ENCODE results near the gene BCKDK.

BCKDK gene

DNA sequence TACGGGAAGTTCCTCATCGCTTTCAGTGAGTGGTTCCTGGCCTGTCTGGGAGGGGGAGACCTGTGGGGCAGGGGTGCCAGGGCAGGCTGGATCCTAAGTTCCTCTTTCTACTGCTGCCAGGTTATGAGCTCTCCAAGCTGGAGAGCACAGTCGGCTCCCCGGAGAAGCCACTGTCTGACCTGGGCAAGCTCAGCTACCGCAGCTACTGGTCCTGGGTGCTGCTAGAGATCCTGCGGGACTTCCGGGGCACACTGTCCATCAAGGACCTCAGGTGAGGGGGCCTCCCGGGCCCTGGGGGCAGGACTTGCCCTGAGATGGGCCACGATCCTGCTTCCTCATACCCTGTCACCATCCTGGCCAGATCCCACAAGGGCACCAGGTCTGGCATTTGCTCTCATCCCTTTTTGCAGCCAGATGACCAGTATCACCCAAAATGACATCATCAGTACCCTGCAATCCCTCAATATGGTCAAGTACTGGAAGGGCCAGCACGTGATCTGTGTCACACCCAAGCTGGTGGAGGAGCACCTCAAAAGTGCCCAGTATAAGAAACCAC, 22.2 kb downstream of the BCKDK start:
- Histone ChIP-seq H3K27me3 (ENCODE audit: control insufficient read depth, insufficient read depth, low read length) (no peaks in the 10 kb centered on the region), H3K9ac (ENCODE audit: low read length) (no peak overlapping the region), H3K9me3 (ENCODE audit: control insufficient read depth, insufficient read depth, low read depth, low read length) (no peaks in the 10 kb centered on the region), H3K4me1 (ENCODE audit: control insufficient read depth, insufficient read depth, low read length) (peaks cover 31% of the 10 kb centered on the region), H3K4me3 (ENCODE audit: low read depth, low read length) (no peak overlapping the region), H3K27ac (ENCODE audit: low read depth, low read length) (0 out of 2 replicates have a peak overlapping the region, but pooled peaks have one; percentile 5), H3K36me3 (ENCODE audit: control insufficient read depth, insufficient read depth, low read length) (peaks cover 56% of the 10 kb centered on the region)

DNA sequence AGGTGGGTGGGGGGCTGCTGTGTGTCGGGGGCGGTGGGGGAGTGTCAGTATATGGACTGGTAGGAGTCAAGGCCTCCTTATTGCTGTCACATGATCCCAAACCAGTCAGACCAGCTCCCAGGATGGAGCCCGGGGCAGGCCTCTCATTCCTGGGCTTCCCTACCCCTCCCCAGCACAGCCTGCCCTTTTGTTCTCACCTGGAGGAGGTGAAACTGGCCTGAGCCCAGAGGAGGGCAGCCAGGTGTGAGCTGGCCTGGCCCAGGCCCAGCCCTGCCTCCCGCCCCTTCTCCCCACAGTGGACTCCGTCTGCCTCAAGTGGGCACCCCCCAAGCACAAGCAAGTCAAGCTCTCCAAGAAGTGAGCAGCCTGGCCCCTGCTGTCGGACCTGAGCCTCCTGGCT, 22.7 kb downstream of the BCKDK start:
- Histone ChIP-seq H3K27ac (ENCODE audit: low read depth, low read length) (peak overlapping the region; percentile 30), H3K36me3 (ENCODE audit: control insufficient read depth, insufficient read depth, low read length) (peaks cover 56% of the 10 kb centered on the region), H3K4me1 (ENCODE audit: control insufficient read depth, insufficient read depth, low read length) (peaks cover 34% of the 10 kb centered on the region), H3K4me3 (ENCODE audit: low read depth, low read length) (no peak overlapping the region), H3K9ac (ENCODE audit: low read length) (no peak overlapping the region), H3K27me3 (ENCODE audit: control insufficient read depth, insufficient read depth, low read length) (no peaks in the 10 kb centered on the region), H3K9me3 (ENCODE audit: control insufficient read depth, insufficient read depth, low read depth, low read length) (no peaks in the 10 kb centered on the region)

DNA sequence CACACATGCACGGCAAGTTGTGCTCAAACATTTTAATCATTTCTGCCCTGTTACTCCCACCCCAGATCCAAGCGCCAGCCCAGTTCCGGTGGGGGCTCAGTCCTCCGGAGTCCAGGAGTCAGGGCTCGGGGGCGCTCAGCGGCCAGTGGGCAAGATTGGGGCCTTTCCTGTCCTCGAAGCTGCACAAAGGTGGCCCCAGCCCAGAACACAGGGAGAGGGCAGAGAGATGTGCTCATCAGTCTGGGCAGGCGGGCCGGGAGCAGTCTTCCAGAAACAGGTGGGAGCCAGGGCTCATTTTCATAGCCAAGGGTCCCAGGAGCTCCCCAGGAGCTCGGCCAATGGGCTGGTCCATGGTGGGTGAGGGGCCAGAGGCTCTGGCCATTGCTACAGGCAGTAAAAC, 23.2 kb downstream of the BCKDK start:
- peaks cover 37% of the 10 kb centered on the region for H3K4me1 ChIP-seq (ENCODE audit: control insufficient read depth, insufficient read depth, low read length)
- H3K27me3 ChIP-seq (ENCODE audit: control insufficient read depth, insufficient read depth, low read length), result no peaks in the 10 kb centered on the region
- H3K9me3 ChIP-seq (ENCODE audit: control insufficient read depth, insufficient read depth, low read depth, low read length), result no peaks in the 10 kb centered on the region
- H3K4me3 ChIP-seq (ENCODE audit: low read depth, low read length), result no peak overlapping the region
- peak overlapping the region; percentile 30 for H3K27ac ChIP-seq (ENCODE audit: low read depth, low read length)
- H3K9ac ChIP-seq (ENCODE audit: low read length), result no peak overlapping the region
- peaks cover 56% of the 10 kb centered on the region for H3K36me3 ChIP-seq (ENCODE audit: control insufficient read depth, insufficient read depth, low read length)

- Histone ChIP-seq H3K4me3 (ENCODE audit: low read depth, low read length) (no peak overlapping the region), H3K36me3 (ENCODE audit: control insufficient read depth, insufficient read depth, low read length) (peaks cover 55% of the 10 kb centered on the region), H3K9ac (ENCODE audit: low read length) (no peak overlapping the region), H3K27me3 (ENCODE audit: control insufficient read depth, insufficient read depth, low read length) (no peaks in the 10 kb centered on the region), H3K9me3 (ENCODE audit: control insufficient read depth, insufficient read depth, low read depth, low read length) (no peaks in the 10 kb centered on the region), H3K4me1 (ENCODE audit: control insufficient read depth, insufficient read depth, low read length) (peaks cover 37% of the 10 kb centered on the region), H3K27ac (ENCODE audit: low read depth, low read length) (no peak overlapping the region)
These were observed 23.7 kb downstream of the BCKDK start for GRCh38 chr16:31131841-31132271.

DNA sequence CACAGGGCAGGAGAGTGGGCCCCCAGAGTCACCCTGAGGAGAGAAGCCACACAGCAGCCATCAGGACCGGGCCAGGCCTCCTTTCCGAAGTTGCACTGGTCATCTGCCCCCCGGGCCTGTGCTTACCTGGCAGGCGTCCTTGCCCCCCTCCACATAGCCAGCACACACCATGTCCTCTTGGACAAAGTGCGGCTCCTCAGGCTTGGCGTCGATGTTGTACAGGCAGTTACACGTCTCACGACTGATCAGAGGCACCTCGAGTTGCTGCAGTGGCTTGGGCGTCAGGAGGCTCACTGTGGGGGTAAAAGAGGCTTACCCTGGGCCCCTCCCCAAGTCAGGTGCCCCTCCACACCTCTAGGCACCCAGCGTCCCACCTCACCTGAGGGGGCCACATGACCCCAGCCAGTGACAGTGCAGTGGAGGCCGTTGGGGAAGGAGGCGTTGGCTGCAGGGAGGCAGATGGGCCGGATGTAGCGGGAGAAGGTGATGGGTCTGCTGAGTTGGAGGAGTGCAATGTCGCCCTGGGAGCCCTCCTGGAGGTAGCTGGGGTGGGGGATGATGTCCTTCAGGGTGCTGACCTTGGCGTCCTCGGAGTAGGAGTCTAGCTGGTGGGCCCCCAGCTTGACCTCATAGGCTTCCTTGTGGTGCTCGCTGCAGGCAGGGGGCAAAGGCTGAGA, 24.3 kb downstream of the BCKDK start:
- Histone ChIP-seq H3K9me3 (ENCODE audit: control insufficient read depth, insufficient read depth, low read depth, low read length) (no peaks in the 10 kb centered on the region), H3K36me3 (ENCODE audit: control insufficient read depth, insufficient read depth, low read length) (peaks cover 49% of the 10 kb centered on the region), H3K9ac (ENCODE audit: low read length) (no peak overlapping the region), H3K27me3 (ENCODE audit: control insufficient read depth, insufficient read depth, low read length) (no peaks in the 10 kb centered on the region), H3K27ac (ENCODE audit: low read depth, low read length) (no peak overlapping the region), H3K4me3 (ENCODE audit: low read depth, low read length) (no peak overlapping the region), H3K4me1 (ENCODE audit: control insufficient read depth, insufficient read depth, low read length) (peaks cover 37% of the 10 kb centered on the region)

- Histone ChIP-seq H3K9ac (ENCODE audit: low read length) (no peak overlapping the region), H3K27me3 (ENCODE audit: control insufficient read depth, insufficient read depth, low read length) (no peaks in the 10 kb centered on the region), H3K4me3 (ENCODE audit: low read depth, low read length) (no peak overlapping the region), H3K4me1 (ENCODE audit: control insufficient read depth, insufficient read depth, low read length) (peaks cover 37% of the 10 kb centered on the region), H3K36me3 (ENCODE audit: control insufficient read depth, insufficient read depth, low read length) (peaks cover 43% of the 10 kb centered on the region), H3K9me3 (ENCODE audit: control insufficient read depth, insufficient read depth, low read depth, low read length) (no peaks in the 10 kb centered on the region), H3K27ac (ENCODE audit: low read depth, low read length) (no peak overlapping the region)
These were observed 24.9 kb downstream of the BCKDK start for GRCh38 chr16:31133046-31133501.

- H3K9me3 ChIP-seq (ENCODE audit: control insufficient read depth, insufficient read depth, low read depth, low read length), result no peaks in the 10 kb centered on the region
- H3K27ac ChIP-seq (ENCODE audit: low read depth, low read length), result peak overlapping the region; percentile 81; the same call in 1 of the 2 replicates
- H3K4me3 ChIP-seq (ENCODE audit: low read depth, low read length), result peak overlapping the region; percentile 74
- H3K27me3 ChIP-seq (ENCODE audit: control insufficient read depth, insufficient read depth, low read length), result no peaks in the 10 kb centered on the region
- H3K4me1 ChIP-seq (ENCODE audit: control insufficient read depth, insufficient read depth, low read length), result peaks cover 48% of the 10 kb centered on the region
- peaks cover 34% of the 10 kb centered on the region for H3K36me3 ChIP-seq (ENCODE audit: control insufficient read depth, insufficient read depth, low read length)
- H3K9ac ChIP-seq (ENCODE audit: low read length), result peak overlapping the region; percentile 88
These were observed 25.9 kb downstream of the BCKDK start for GRCh38 chr16:31134091-31134571.

GRCh38 chr16:31134625-31135534, 26.7 kb downstream of the BCKDK start:
- peaks cover 52% of the 10 kb centered on the region for H3K4me1 ChIP-seq (ENCODE audit: control insufficient read depth, insufficient read depth, low read length)
- peak overlapping the region; percentile 88 for H3K9ac ChIP-seq (ENCODE audit: low read length)
- peak overlapping the region; percentile 74 for H3K4me3 ChIP-seq (ENCODE audit: low read depth, low read length)
- peak overlapping the region; percentile 81 for H3K27ac ChIP-seq (ENCODE audit: low read depth, low read length)
- no peaks in the 10 kb centered on the region for H3K27me3 ChIP-seq (ENCODE audit: control insufficient read depth, insufficient read depth, low read length)
- no peaks in the 10 kb centered on the region for H3K9me3 ChIP-seq (ENCODE audit: control insufficient read depth, insufficient read depth, low read depth, low read length)
- peaks cover 27% of the 10 kb centered on the region for H3K36me3 ChIP-seq (ENCODE audit: control insufficient read depth, insufficient read depth, low read length)

GRCh38 chr16:31135535-31136286, 27.5 kb downstream of the BCKDK start, which contains the start of gene PRSS8:
TSS of gene PRSS8 (minus strand) at chr16:31135727. CDS start at chr16:31135498, 229 bp downstream.
- peak within 1 kb of the TSS; percentile 74 for H3K4me3 ChIP-seq (ENCODE audit: low read depth, low read length)
- no peaks in the 10 kb centered on the region for H3K9me3 ChIP-seq (ENCODE audit: control insufficient read depth, insufficient read depth, low read depth, low read length)
- peak within 1 kb of the TSS; percentile 88 for H3K9ac ChIP-seq (ENCODE audit: low read length)
- peak within 1 kb of the TSS; percentile 81 for H3K27ac ChIP-seq (ENCODE audit: low read depth, low read length)
- peaks cover 24% of the 10 kb centered on the region for H3K36me3 ChIP-seq (ENCODE audit: control insufficient read depth, insufficient read depth, low read length)
- H3K27me3 ChIP-seq (ENCODE audit: control insufficient read depth, insufficient read depth, low read length), result no peaks in the 10 kb centered on the region
- H3K4me1 ChIP-seq (ENCODE audit: control insufficient read depth, insufficient read depth, low read length), result peaks cover 49% of the 10 kb centered on the region

GRCh38 chr16:31136287-31136662, 28.1 kb downstream of the BCKDK start:
- Histone ChIP-seq H3K4me3 (ENCODE audit: low read depth, low read length) (no peak overlapping the region), H3K27me3 (ENCODE audit: control insufficient read depth, insufficient read depth, low read length) (no peaks in the 10 kb centered on the region), H3K9me3 (ENCODE audit: control insufficient read depth, insufficient read depth, low read depth, low read length) (no peaks in the 10 kb centered on the region), H3K9ac (ENCODE audit: low read length) (no peak overlapping the region), H3K36me3 (ENCODE audit: control insufficient read depth, insufficient read depth, low read length) (peaks cover 20% of the 10 kb centered on the region), H3K27ac (ENCODE audit: low read depth, low read length) (no peak overlapping the region), H3K4me1 (ENCODE audit: control insufficient read depth, insufficient read depth, low read length) (peaks cover 48% of the 10 kb centered on the region)

Data from HUES6 (cell line).